Glomerular visceral epithelial cell (primary cell): ENCODE measurements around the gene SNF8.

Experiments used
- DNase-seq: peaks from one replicate; pipeline ENCODE4 v3.0.0-alpha.2; 2016; ENCODE audit errors: extremely low spot score

The SNF8 gene

GRCh38 chr17:48929812-48930165 lies 14.9 kb downstream of the SNF8 start:
- DNase-seq = no peak

- DNase-seq = no peak
These were observed 15.5 kb downstream of the SNF8 start for GRCh38 chr17:48928876-48929811.

DNA sequence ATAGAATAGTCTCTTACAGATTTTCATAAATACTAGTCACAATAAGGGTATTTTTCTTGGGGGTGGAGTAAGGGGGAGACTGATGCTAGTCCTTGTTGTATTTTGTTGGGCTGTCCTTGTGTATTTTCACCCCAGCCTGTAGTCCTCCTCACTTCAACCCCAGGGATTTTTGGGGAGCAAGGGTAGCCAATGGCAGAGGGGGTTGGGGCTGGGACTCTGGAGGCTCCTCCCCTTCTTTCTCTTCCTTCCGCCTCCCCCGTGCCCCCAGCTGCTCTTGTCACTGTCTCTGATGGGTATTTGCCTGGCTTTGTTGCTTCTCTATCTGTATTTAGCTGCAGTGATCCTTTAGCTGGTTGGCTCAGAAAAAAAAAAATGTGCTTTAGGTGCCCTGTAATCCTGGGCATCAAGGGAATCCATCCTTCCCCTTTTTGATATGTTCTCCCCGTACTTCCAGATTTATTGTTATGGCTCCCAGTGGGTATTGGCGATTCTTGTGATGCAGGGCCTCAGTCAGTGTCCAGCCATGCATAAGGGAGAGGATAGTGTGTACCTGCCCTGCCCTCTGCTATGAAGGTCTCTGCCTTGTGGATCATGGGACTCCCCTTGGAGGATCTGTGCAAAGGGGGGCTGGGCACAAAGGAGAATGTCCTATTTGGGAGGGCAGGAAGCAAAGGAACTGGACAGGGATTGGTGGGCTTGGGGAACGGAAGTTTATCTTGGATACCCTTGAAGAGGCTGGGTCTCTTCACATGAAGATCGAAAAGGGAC lies 16.5 kb downstream of the SNF8 start:
- DNase-seq = no peak

DNA sequence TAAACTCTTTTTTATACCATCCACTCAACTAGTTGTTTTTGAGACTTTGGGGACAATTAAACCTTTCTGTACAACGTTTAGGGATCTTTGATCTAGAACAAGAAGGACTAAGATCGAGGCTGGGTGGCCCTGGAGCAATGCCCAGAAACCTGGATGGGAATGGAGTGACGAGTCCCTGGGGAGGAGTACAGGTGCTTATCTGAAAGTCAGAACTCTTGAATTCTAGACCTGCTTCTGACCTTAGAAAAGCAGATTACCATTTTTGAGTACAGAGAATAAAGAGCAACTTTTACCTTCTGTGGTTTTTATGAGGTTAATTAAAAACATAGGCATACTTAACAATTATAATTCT lies 18.7 kb downstream of the SNF8 start:
- DNase-seq = no peak

- no peak for DNase-seq
These were observed 19.2 kb downstream of the SNF8 start for GRCh38 chr17:48925251-48925990.

DNA sequence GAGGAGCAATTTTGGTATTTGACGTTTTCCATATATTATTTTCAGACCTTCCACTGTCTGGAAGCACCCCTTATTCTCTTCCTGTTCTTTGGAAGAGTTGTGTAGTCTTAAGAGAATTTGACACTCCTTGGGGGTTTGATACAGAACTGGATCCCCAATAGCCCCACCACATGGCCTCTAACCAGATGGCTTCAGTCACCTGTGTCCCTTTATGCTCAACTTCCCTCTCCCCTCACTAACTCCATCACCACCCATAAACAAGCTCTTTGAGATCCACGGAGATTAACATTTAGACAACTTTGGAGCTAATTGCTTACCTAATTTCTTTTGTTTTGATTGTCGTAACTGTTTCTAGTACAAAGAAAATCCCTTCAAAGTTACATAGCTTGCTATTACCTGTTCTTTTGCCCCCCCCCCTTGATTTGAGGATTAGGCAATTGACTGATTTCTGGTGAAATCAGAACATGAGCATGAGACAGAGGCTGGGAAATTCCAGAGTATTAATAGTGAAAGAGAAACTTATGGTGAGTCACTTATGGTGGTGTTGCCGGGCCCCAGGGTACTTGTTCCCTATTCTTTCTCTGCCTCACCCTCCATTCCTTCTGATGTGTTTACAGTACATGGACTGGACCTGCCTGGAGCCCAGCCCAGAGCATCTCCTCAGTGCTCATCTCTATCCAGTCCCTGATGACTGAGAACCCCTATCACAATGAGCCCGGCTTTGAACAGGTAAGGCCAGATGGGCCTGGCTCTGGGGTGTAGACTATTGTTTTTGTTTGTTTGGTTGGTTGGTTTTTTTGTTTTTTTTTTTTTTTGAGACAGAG lies 29.0 kb downstream of the SNF8 start:
- DNase-seq = peak; percentile 84

DNA sequence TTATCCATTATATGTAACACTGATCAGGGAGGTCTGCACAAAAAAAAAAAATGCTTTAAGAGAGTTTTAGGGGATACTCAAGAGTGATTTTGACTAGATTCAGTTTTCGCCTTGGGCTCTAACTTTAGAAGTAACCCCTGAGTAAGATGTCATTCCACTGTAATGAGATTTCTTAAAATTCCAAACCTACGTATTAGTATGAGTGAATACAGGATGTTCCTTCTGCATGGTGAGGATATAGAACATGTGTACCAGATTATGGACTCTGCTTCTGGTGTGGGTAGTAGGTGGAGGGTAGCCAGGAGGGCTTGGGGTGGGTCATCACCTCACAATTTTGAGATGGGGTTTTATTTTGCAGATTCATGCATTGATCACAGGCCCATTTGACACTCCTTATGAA lies 32.2 kb downstream of the SNF8 start:
- DNase-seq = no peak

DNA sequence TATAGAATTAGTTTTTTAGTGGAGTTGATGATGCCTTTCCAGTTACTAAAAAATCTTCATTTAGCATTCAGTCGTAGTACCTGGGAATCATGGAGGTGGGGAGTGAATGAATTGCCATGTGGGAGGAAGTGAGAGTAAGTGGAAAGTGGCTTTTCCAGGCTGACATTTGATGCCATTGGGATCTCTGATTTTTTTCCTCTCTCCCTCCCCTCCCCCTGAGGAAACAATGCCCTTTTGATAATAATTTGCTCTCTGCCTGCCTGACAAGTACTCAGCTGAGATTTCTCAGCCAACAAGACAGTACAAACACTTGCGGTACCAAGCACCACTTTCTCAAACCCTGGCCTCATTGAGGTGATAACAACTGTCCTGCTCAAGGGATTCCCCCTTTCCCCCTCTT lies 34.3 kb downstream of the SNF8 start:
- DNase-seq = no peak

- DNase-seq = no peak
These were observed 34.9 kb downstream of the SNF8 start for GRCh38 chr17:48909783-48910182.

- DNase-seq = peak; percentile 93
These were observed 35.7 kb downstream of the SNF8 start for GRCh38 chr17:48908853-48909394.

GRCh38 chr17:48908047-48908843 lies 36.4 kb downstream of the SNF8 start, which contains the start of gene UBE2Z:
Gene UBE2Z, plus strand, starts transcription at chr17:48908407. Its CDS starts 97 bp downstream, at chr17:48908504.
- DNase-seq = peak; percentile 97

GRCh38 chr17:48907713-48908046 lies 37.0 kb downstream of the SNF8 start:
- DNase-seq = no peak

- DNase-seq = no peak
These were observed 38.6 kb downstream of the SNF8 start for GRCh38 chr17:48905987-48906515.

- no peak for DNase-seq
These were observed 40.2 kb downstream of the SNF8 start for GRCh38 chr17:48904428-48904827.

- DNase-seq = no peak
These were observed 41.2 kb downstream of the SNF8 start for GRCh38 chr17:48903401-48903800.

GRCh38 chr17:48901241-48901640 lies 43.4 kb downstream of the SNF8 start:
- no peak for DNase-seq

DNA sequence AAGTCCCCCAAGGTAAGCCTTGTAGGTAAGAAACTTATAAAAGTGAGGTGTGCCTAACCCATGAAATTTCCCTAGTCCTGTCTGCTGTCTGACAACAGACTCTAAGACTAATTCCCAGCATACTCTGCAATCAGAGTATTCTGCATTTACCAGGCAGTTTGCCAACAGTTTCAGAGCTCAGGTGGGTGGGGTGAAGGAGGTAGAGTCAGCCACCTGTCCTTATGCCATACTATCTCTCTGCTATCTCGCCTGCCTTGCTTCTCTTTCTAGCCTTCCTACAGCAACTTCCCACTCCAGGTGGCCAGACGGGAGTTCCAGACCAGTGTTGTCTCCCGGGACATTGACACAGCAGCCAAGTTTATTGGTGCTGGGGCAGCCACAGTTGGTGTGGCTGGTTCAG lies 49.8 kb downstream of the SNF8 start:
- no peak for DNase-seq

GRCh38 chr17:48893646-48894508 lies 50.8 kb downstream of the SNF8 start:
- DNase-seq = no peak
